ENCODE measurements around the gene ASCL5.

ASCL5 gene

DNA sequence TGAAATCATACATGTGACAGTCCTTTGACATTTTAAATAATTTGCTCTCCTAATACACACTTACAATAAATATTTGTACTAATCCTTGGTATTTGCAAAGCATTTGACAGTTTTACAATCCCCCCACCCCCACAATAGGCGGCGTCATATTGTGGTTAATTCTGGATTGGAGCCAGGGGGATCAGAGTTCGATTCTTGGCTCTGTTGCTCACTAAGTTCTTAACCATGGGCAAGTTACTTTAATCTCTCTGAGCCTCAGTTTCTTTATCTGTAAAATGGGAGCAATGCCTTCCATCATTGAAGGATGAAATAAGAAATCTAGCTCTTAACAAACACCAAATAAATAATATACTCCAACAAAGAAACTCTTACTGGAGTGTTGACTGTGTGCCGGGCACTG is 38.6 kb downstream of the ASCL5 start:
- no peak for TF ChIP-seq CTCF (IDR thresholded peaks at IDR 0.05)
- Histone ChIP-seq H3K9me3 (ENCODE audit: control insufficient read depth, low read length) (no peaks in the 10 kb centered on the region), H3K27me3 (ENCODE audit: control insufficient read depth, insufficient read depth, low read length) (no peaks in the 10 kb centered on the region), H3K4me2 (ENCODE audit: low read length) (no peak overlapping the region), H3K36me3 (ENCODE audit: control insufficient read depth, insufficient read depth, low read length) (no peaks in the 10 kb centered on the region), H2AFZ (no peak overlapping the region), H3K79me2 (no peaks in the 10 kb centered on the region), H3K4me3 (ENCODE audit: low read depth, low read length) (no peak overlapping the region), H3K9ac (no peak overlapping the region), H3K4me1 (no peaks in the 10 kb centered on the region), H3K27ac (no peak overlapping the region)

GRCh38 chr1:201085902-201086735 is 40.9 kb downstream of the ASCL5 start:
- H3K9me3 ChIP-seq (ENCODE audit: control insufficient read depth, low read length): no peaks in the 10 kb centered on the region
- no peak overlapping the region for H3K9ac ChIP-seq
- H3K27me3 ChIP-seq (ENCODE audit: control insufficient read depth, insufficient read depth, low read length): no peaks in the 10 kb centered on the region
- peak; percentile 63 for TF ChIP-seq CTCF (IDR thresholded peaks at IDR 0.05)
- no peaks in the 10 kb centered on the region for H3K36me3 ChIP-seq (ENCODE audit: control insufficient read depth, insufficient read depth, low read length)
- no peak overlapping the region for H3K27ac ChIP-seq
- no peak overlapping the region for H2AFZ ChIP-seq
- no peak overlapping the region for H3K4me3 ChIP-seq (ENCODE audit: low read depth, low read length)
- H3K4me2 ChIP-seq (ENCODE audit: low read length): no peak overlapping the region
- H3K79me2 ChIP-seq: no peaks in the 10 kb centered on the region
- no peaks in the 10 kb centered on the region for H3K4me1 ChIP-seq

DNA sequence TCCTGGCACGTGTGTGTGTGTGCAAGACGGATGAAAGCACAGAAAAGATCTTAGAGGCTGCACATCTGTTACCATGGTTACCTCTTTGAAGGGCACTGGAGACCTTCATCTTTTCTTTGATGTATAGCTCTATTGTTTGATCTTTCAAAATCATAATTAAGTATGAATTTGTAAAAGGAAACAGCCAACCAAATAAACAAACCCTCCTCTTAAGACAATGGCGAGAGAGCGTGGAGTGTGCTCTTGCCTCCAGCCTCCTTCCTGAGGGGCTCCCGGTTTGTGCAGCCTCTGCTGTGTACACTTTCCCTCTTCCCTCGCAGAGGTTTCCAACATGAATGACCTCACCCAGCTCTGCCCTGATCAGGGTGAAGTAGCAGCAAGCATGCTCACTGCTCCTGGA is 42.7 kb downstream of the ASCL5 start:
- H3K9ac ChIP-seq: no peak overlapping the region
- no peaks in the 10 kb centered on the region for H3K36me3 ChIP-seq (ENCODE audit: control insufficient read depth, insufficient read depth, low read length)
- TF ChIP-seq CTCF (IDR thresholded peaks at IDR 0.05): no peak
- no peaks in the 10 kb centered on the region for H3K9me3 ChIP-seq (ENCODE audit: control insufficient read depth, low read length)
- no peak overlapping the region for H3K27ac ChIP-seq
- H3K79me2 ChIP-seq: no peaks in the 10 kb centered on the region
- no peak overlapping the region for H2AFZ ChIP-seq
- no peak overlapping the region for H3K4me2 ChIP-seq (ENCODE audit: low read length)
- H3K27me3 ChIP-seq (ENCODE audit: control insufficient read depth, insufficient read depth, low read length): no peaks in the 10 kb centered on the region
- no peak overlapping the region for H3K4me3 ChIP-seq (ENCODE audit: low read depth, low read length)
- no peaks in the 10 kb centered on the region for H3K4me1 ChIP-seq

GRCh38 chr1:201083741-201084140 is 43.2 kb downstream of the ASCL5 start:
- no peaks in the 10 kb centered on the region for H3K4me1 ChIP-seq
- H3K36me3 ChIP-seq (ENCODE audit: control insufficient read depth, insufficient read depth, low read length): no peaks in the 10 kb centered on the region
- H3K79me2 ChIP-seq: no peaks in the 10 kb centered on the region
- no peak overlapping the region for H3K4me2 ChIP-seq (ENCODE audit: low read length)
- H3K4me3 ChIP-seq (ENCODE audit: low read depth, low read length): no peak overlapping the region
- no peak for TF ChIP-seq CTCF (IDR thresholded peaks at IDR 0.05)
- H3K9me3 ChIP-seq (ENCODE audit: control insufficient read depth, low read length): no peaks in the 10 kb centered on the region
- H2AFZ ChIP-seq: no peak overlapping the region
- no peaks in the 10 kb centered on the region for H3K27me3 ChIP-seq (ENCODE audit: control insufficient read depth, insufficient read depth, low read length)
- H3K27ac ChIP-seq: no peak overlapping the region
- no peak overlapping the region for H3K9ac ChIP-seq

- Histone ChIP-seq H2AFZ (no peak overlapping the region), H3K4me3 (ENCODE audit: low read depth, low read length) (no peak overlapping the region), H3K4me1 (no peaks in the 10 kb centered on the region), H3K9me3 (ENCODE audit: control insufficient read depth, low read length) (no peaks in the 10 kb centered on the region), H3K36me3 (ENCODE audit: control insufficient read depth, insufficient read depth, low read length) (no peaks in the 10 kb centered on the region), H3K4me2 (ENCODE audit: low read length) (no peak overlapping the region), H3K9ac (no peak overlapping the region), H3K27me3 (ENCODE audit: control insufficient read depth, insufficient read depth, low read length) (no peaks in the 10 kb centered on the region), H3K79me2 (no peaks in the 10 kb centered on the region), H3K27ac (no peak overlapping the region)
- TF ChIP-seq CTCF (IDR thresholded peaks at IDR 0.05): no peak
Measured at GRCh38 chr1:201080135-201080534, 46.8 kb downstream of the ASCL5 start.

All from parathyroid adenoma (tissue), 2 donors.